ENCODE data around the gene CDH4. TPM values are rescaled to one million over a fixed set of nuclear protein-coding genes. Genes with fewer than 3 reads are reported as not detected.
A peak's percentile ranks its signal among the peaks of the same experiment; 100 is the strongest.

The CDH4 gene
- total and polyA plus RNA-seq, 2 of the 13 experiments (the other 11 are each of a cell fraction or from before 2014, with no cell fraction given) = not detected

GRCh38 chr20:61254881-61255626 lies 3.0 kb downstream of the CDH4 start:
- Histone ChIP-seq H3K27ac (ENCODE audit: extremely low read length, insufficient read depth, low read length) (no peak overlapping the region), H3K4me2 (ENCODE audit: low read depth, low read length) (no peak overlapping the region), H3K9ac (ENCODE audit: insufficient read depth, low read depth, low read length) (no peak overlapping the region), H3K27me3 (ENCODE audit: control insufficient read depth in 1 of 2, insufficient read depth in 2 of 2, low read length in 2 of 2) (peaks cover 14 to 52% of the 10 kb centered on the region in 2 experiments), H3K4me1 (ENCODE audit: insufficient read depth, low read length) (no peaks in the 10 kb centered on the region), H2AFZ (ENCODE audit: low read length) (no peak overlapping the region), H3K36me3 (replicated peaks in 1 of 2; ENCODE audit: control insufficient read depth in 1 of 2, insufficient read depth in 2 of 2, low read length in 2 of 2) (no peaks in the 10 kb centered on the region), H3K4me3 (replicated peaks in 1 of 3; ENCODE audit: insufficient read depth in 1 of 3, low read depth in 2 of 3, low read length in 3 of 3) (no peak overlapping the region), H3K9me3 (ENCODE audit: low read length) (no peaks in the 10 kb centered on the region), H3K79me2 (ENCODE audit: insufficient read depth, low read length) (no peaks in the 10 kb centered on the region), H4K20me1 (ENCODE audit: insufficient read depth, low read length) (no peaks in the 10 kb centered on the region; the same call in 1 of the 2 replicates)
- in situ Hi-C loops (cut with HindIII; ENCODE audit: extremely low pct_ligation_motif_present, low pct_unique_long_range_greater_than_20kb) (no loop called here), intact Hi-C loops (cut with micrococcal nuclease; ENCODE audit: unreplicated experiment) (no loop called here)
- CTCF ChIA-PET (ENCODE audit: low intra/inter-chr PET ratio, low total read pairs) = no interaction called here
- FAIRE-seq (no peak), DNase-seq (ENCODE audit: low spot score) (no peak), ATAC-seq (no peak)
- no TSS peak for BruUV-seq (replicated peaks)
- POLR2A ChIA-PET = no interaction called here
- 12% methylated on average over 11 of the region's 11 CpGs for WGBS (ENCODE audit: low lambda C conversion rate)
- TF ChIP-seq AGO1 (IDR thresholded peaks at IDR 0.05; ENCODE audit: low read depth, low read length, poor library complexity, severe bottlenecking) (no peak), RORA (CRISPR knock-in tag; IDR thresholded peaks at IDR 0.05) (no peak), ZNF510 (CRISPR knock-in tag; IDR thresholded peaks at IDR 0.05; ENCODE audit: low read depth) (no peak), EZH2 (conservative IDR thresholded peaks at IDR 0.05; ENCODE audit: low read depth, low read length) (peak; percentile 58; the same call in 1 of the 2 replicates), ZXDC (CRISPR knock-in tag; IDR thresholded peaks at IDR 0.05) (no peak), CEBPZ (IDR thresholded peaks at IDR 0.05; ENCODE audit: low read length) (no peak), ZNF44 (CRISPR knock-in tag; IDR thresholded peaks at IDR 0.05) (no peak), ZNF3 (CRISPR knock-in tag; IDR thresholded peaks at IDR 0.05) (no peak), ERF (CRISPR knock-in tag; IDR thresholded peaks at IDR 0.05) (no peak)

All from HepG2 (cell line).